HepG2 (cell line): ENCODE data around the gene SHANK3. TPM values are rescaled to one million over a fixed set of nuclear protein-coding genes. Genes with fewer than 3 reads are reported as not detected.

Experiments
- ATAC-seq: fragments of 200-7000 bp; cut with Tn5 transposase; 3 replicates; pipeline ENCODE4 v1.9.1; 2020; ENCODE audit warnings: mild to moderate bottlenecking, moderate library complexity
- BruUV-seq: library from RNA; stranded (reverse); fragments of 400-500 nt; replicated peaks from 2 replicates; lab custom pipeline; 2021; lab: Mats Ljungman, UMichigan
- CTCF ChIA-PET: fragments of 300-600 bp; formaldehyde crosslinking; extraction: SDS; loops from one replicate; lab custom pipeline; 2021; ENCODE audit warnings: low total read pairs, inconsistent platforms, low intra/inter-chr PET ratio; lab: Yijun Ruan, JAX
- POLR2A ChIA-PET: fragments of 350-600 bp; sonication (Branson Sonifier 250); formaldehyde crosslinking; loops from one replicate; lab custom pipeline; 2020; ENCODE audit warnings: antibody characterized with exemption, inconsistent platforms; lab: Yijun Ruan, JAX
- DNase-seq: peaks from one replicate; pipeline ENCODE4 v3.0.0-alpha.2; 2015; ENCODE audit warnings: low spot score
- FAIRE-seq: peaks from 3 replicates; lab custom pipeline; 2011; peaks lifted over from hg19 to GRCh38; lab: Jason Lieb, UNC
- H2AFZ ChIP-seq: one replicate; pipeline ENCODE4 v1.6.1; 2011; ENCODE audit warnings: low read length, inconsistent platforms
- H3K27ac ChIP-seq: fragments of 300-600 bp; 3 replicates; pipeline ENCODE4 v1.8.0; 2011; ENCODE audit warnings: mixed run types, mild to moderate bottlenecking, mixed read lengths, low read length, inconsistent platforms; ENCODE audit not compliant: insufficient read depth; ENCODE audit errors: extremely low read length
- H3K27me3 ChIP-seq, 2 experiments: fragments of 200-600 bp in 1 of 2; 2 replicates in 1 of 2; 3 replicates in 1 of 2; pipeline versions ENCODE4 v1.6.0 to v1.8.0; 2011; ENCODE audit warnings: low read length in 2 of 2, mild to moderate bottlenecking in 2 of 2, moderate library complexity in 2 of 2, inconsistent platforms in 1 of 2; ENCODE audit not compliant: insufficient read depth in 2 of 2, control insufficient read depth in 1 of 2
- H3K36me3 ChIP-seq, 2 experiments: fragments of 200-600 bp in 1 of 2; replicated peaks in 1 of 2; 2 replicates in 1 of 2; 3 replicates in 1 of 2; pipeline versions ENCODE4 v1.5.1 to v1.8.0; 2011; ENCODE audit warnings: low read length in 2 of 2, inconsistent platforms in 1 of 2; ENCODE audit not compliant: insufficient read depth in 2 of 2, control insufficient read depth in 1 of 2
- H3K4me1 ChIP-seq: 2 replicates; pipeline ENCODE4 v1.5.1; 2012; ENCODE audit warnings: low read length, inconsistent platforms; ENCODE audit not compliant: insufficient read depth
- H3K4me2 ChIP-seq: 2 replicates; pipeline ENCODE4 v1.6.0; 2011; ENCODE audit warnings: low read depth, low read length, inconsistent platforms
- H3K4me3 ChIP-seq, 3 experiments: fragments of 200-600 bp in 1 of 3; sonication (generic), shearing (Covaris generic) in 1 of 3; replicated peaks in 1 of 3; 2 replicates each; pipeline ENCODE4 v1.5.1; 2011 to 2016; ENCODE audit warnings: low read length in 3 of 3, inconsistent platforms in 2 of 3, low read depth in 2 of 3, mild to moderate bottlenecking in 2 of 3, control low read depth in 1 of 3, mixed read lengths in 1 of 3; ENCODE audit not compliant: insufficient read depth in 1 of 3
- H3K79me2 ChIP-seq: one replicate; pipeline ENCODE4 v1.6.1; 2011; ENCODE audit warnings: low read length, inconsistent platforms; ENCODE audit not compliant: insufficient read depth
- H3K9ac ChIP-seq: 2 replicates; pipeline ENCODE4 v1.6.0; 2011; ENCODE audit warnings: mild to moderate bottlenecking, low read depth, low read length, inconsistent platforms; ENCODE audit not compliant: insufficient read depth
- H3K9me3 ChIP-seq: 2 replicates; pipeline ENCODE4 v1.5.1; 2012; ENCODE audit warnings: mild to moderate bottlenecking, low read length
- H4K20me1 ChIP-seq: 2 replicates; pipeline ENCODE4 v1.6.0; 2011; ENCODE audit warnings: inconsistent platforms, mild to moderate bottlenecking, low read length, moderate library complexity; ENCODE audit not compliant: insufficient read depth
- KLF6 ChIP-seq: IDR thresholded peaks from 2 replicates; pipeline ENCODE4 v1.8.0; 2016; ENCODE audit warnings: missing biosample characterization, missing genetic modification reagents
- MBD4 ChIP-seq: IDR thresholded peaks from 2 replicates; pipeline ENCODE4 v1.6.1; 2012; ENCODE audit warnings: low read length, inconsistent platforms, borderline replicate concordance
- NFYB ChIP-seq: sonication (generic); formaldehyde crosslinking; IDR thresholded peaks from 2 replicates; pipeline ENCODE4 v1.4.0; 2020; ENCODE audit warnings: missing genetic modification reagents
- NR2F6 ChIP-seq, 2 experiments: IDR thresholded peaks; 2 replicates each; pipeline ENCODE4 v1.6.1; 2016; ENCODE audit warnings: antibody characterized with exemption in 1 of 2, mild to moderate bottlenecking in 1 of 2
- NRL ChIP-seq: sonication (generic); formaldehyde crosslinking; IDR thresholded peaks from 2 replicates; pipeline ENCODE4 v1.5.0; 2020; ENCODE audit warnings: missing genetic modification reagents, mild to moderate bottlenecking, moderate library complexity, borderline replicate concordance
- POLR2A ChIP-seq, 2 experiments: IDR thresholded peaks; 2 replicates each; pipeline ENCODE4 v1.6.1; 2011; ENCODE audit warnings: low read depth in 2 of 2, low read length in 2 of 2, mild to moderate bottlenecking in 1 of 2, moderate library complexity in 1 of 2; ENCODE audit not compliant: insufficient read depth in 1 of 2
- POLR2G ChIP-seq: fragments of 200-400 bp; formaldehyde crosslinking; IDR thresholded peaks from 2 replicates; pipeline ENCODE4 v1.6.1; 2018; ENCODE audit warnings: mild to moderate bottlenecking, low read depth, low read length, moderate library complexity
- TCF7 ChIP-seq: sonication (generic); IDR thresholded peaks from 2 replicates; pipeline ENCODE4 v1.6.1; 2016; ENCODE audit warnings: antibody characterized with exemption, low read depth
- ZNF335 ChIP-seq: sonication (generic); formaldehyde crosslinking; IDR thresholded peaks from 2 replicates; pipeline ENCODE4 v1.4.0; 2020; ENCODE audit warnings: missing genetic modification reagents
- ZNF382 ChIP-seq: sonication (generic); formaldehyde crosslinking; IDR thresholded peaks from 2 replicates; pipeline ENCODE4 v1.5.0; 2020; ENCODE audit warnings: missing genetic modification reagents, mild to moderate bottlenecking, borderline replicate concordance
- ZNF446 ChIP-seq: sonication (generic); formaldehyde crosslinking; IDR thresholded peaks from 2 replicates; pipeline ENCODE4 v1.5.0; 2020; ENCODE audit warnings: mild to moderate bottlenecking, missing genetic modification reagents
- WGBS: methylation state at CpG from one replicate; pipeline ENCODE4 v1.1.6; 2017; ENCODE audit warnings: low lambda C conversion rate; 5-methylcytosine and 5-hydroxymethylcytosine counted together
- in situ Hi-C: cut with HindIII; loops from 2 replicates; pipeline ENCODE4 v1.10.0; 2017; ENCODE audit warnings: low pct_unique_long_range_greater_than_20kb; ENCODE audit not compliant: extremely low pct_ligation_motif_present
- intact Hi-C: fragments of 100-400 bp; cut with micrococcal nuclease; formaldehyde crosslinking; loops from one replicate; pipeline ENCODE4 v1.10.0; 2022; ENCODE audit not compliant: unreplicated experiment
- polyA plus RNA-seq, 8 experiments: library from polyadenylated mRNA; depleted of rRNA in 3 of 8; stranded (reverse) in 7 of 8; unstranded in 1 of 8; fragments of >200 nt; fragmentation: Illumina TruSeq in 4 of 8; extraction: Trizol in 4 of 8; gene quantifications; 2 replicates each; pipeline versions ENCODE4 v1.2.1 to v1.2.3, GENCODE V29; 2011 to 2016; ENCODE audit warnings: low read depth in 4 of 8, missing spikeins in 1 of 8, mixed read lengths in 1 of 8; ENCODE audit not compliant: insufficient read depth in 1 of 8
- total RNA-seq, 5 experiments: library from RNA; depleted of rRNA; stranded (reverse); fragments of >200 nt; fragmentation: Illumina TruSeq; extraction: Trizol; gene quantifications; 2 replicates each; pipeline ENCODE4 v1.2.3, GENCODE V29; 2016; ENCODE audit warnings: low read depth in 1 of 5
- TF ChIP-seq, protein P1 (sequence below): sonication (generic); formaldehyde crosslinking; IDR thresholded peaks from 2 replicates; pipeline ENCODE4 v1.8.1; 2022; ENCODE audit warnings: mild to moderate bottlenecking, missing genetic modification reagents
- TF ChIP-seq, protein P2 (sequence below): sonication (generic); formaldehyde crosslinking; IDR thresholded peaks from 2 replicates; pipeline ENCODE4 v1.5.1; 2020; ENCODE audit warnings: mild to moderate bottlenecking, missing genetic modification reagents, moderate library complexity
- TF ChIP-seq, protein P3 (sequence below): sonication (generic); formaldehyde crosslinking; IDR thresholded peaks from 2 replicates; pipeline ENCODE4 v1.8.1; 2023; ENCODE audit warnings: mild to moderate bottlenecking, missing genetic modification reagents

SHANK3 gene
- total and polyA plus RNA-seq, 2 of the 13 experiments (the other 11 are each of a cell fraction or from before 2014, with no cell fraction given), result 2.9 to 4.6 TPM

DNA sequence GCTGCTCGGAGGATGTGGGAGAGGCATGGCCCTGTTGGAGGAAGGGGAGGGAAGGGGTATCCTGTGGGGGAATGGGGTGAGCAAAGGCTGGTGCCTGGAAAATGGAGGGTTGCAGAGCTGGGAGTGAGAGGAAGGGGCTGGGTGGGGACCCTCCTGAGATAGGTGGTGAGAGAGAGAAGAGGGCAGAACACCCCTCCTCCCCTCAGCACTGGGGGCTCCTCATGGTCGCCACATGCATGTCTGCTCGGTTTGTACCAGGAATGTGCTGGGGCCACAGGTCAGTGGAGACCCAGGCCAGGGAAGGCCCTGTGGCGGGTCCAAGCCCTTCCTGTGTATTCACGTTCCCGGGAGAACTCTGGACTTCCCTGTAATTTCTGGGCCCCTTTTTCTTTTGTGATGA lies 37.6 kb downstream of the SHANK3 start:
- intact Hi-C loops, result no loop called here
- FAIRE-seq, result no peak
- in situ Hi-C loops, result no loop called here
- peaks cover 6 to 13% of the 10 kb centered on the region in 2 experiments for H3K36me3 ChIP-seq
- no peaks in the 10 kb centered on the region for H3K9me3 ChIP-seq
- peak overlapping the region; percentile 21 for H3K27ac ChIP-seq
- H3K4me2 ChIP-seq, result no peak overlapping the region
- WGBS, result 90% methylated on average over 1 of the region's 6 CpGs
- no peaks in the 10 kb centered on the region for H4K20me1 ChIP-seq
- H3K4me3 ChIP-seq, result no peak overlapping the region
- CTCF ChIA-PET, result no interaction called here
- no peaks in the 10 kb centered on the region for H3K79me2 ChIP-seq
- no peak for ATAC-seq
- POLR2A ChIA-PET, result interaction anchor here (1.3 kb wide), 1 partner anchor 70 kb away, joined by 4 read pairs; no protein-coding TSS in a partner anchor
- H3K4me1 ChIP-seq, result peaks cover 13% of the 10 kb centered on the region; the same call in 1 of the 2 replicates
- no peak overlapping the region for H3K9ac ChIP-seq
- H3K27me3 ChIP-seq, result no peaks in the 10 kb centered on the region
- TF ChIP-seq POLR2G (no peak), KLF6 (CRISPR knock-in tag) (no peak), ZNF335 (CRISPR knock-in tag) (no peak)
- TF ChIP-seq, protein P1, sequence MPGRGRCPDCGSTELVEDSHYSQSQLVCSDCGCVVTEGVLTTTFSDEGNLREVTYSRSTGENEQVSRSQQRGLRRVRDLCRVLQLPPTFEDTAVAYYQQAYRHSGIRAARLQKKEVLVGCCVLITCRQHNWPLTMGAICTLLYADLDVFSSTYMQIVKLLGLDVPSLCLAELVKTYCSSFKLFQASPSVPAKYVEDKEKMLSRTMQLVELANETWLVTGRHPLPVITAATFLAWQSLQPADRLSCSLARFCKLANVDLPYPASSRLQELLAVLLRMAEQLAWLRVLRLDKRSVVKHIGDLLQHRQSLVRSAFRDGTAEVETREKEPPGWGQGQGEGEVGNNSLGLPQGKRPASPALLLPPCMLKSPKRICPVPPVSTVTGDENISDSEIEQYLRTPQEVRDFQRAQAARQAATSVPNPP (CRISPR knock-in tag), result no peak
- H2AFZ ChIP-seq, result no peak overlapping the region
- no peak for DNase-seq
- BruUV-seq, result no TSS peak

DNA sequence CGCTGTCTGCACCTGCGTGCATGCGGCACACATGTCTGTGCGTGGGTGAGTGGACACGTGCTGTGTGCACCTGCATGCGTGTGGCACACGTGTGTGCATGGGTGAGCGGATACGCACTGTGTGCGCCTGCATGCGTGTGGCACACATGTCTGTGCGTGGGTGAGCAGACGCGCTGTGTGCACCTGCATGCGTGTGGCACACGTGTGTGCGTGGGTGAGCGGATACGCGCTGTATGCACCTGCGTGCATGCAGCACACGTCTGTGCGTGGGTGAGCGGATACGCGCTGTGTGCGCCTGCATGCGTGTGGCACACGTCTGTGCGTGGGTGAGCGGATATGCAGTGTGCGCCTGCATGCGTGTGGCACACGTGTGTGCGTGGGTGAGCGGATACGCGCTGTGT lies 38.3 kb downstream of the SHANK3 start:
- ChIA-PET POLR2A (no interaction called here), CTCF (no interaction called here)
- in situ Hi-C loops, result no loop called here
- Histone ChIP-seq H3K4me2 (no peak overlapping the region), H3K4me1 (peaks cover 13% of the 10 kb centered on the region; the same call in 1 of the 2 replicates), H3K36me3 (peaks cover 6 to 11% of the 10 kb centered on the region in 2 experiments), H3K79me2 (no peaks in the 10 kb centered on the region), H3K9ac (no peak overlapping the region), H2AFZ (no peak overlapping the region), H3K4me3 (no peak overlapping the region), H4K20me1 (no peaks in the 10 kb centered on the region), H3K27ac (no peak overlapping the region), H3K9me3 (no peaks in the 10 kb centered on the region), H3K27me3 (no peaks in the 10 kb centered on the region)
- no peak for ATAC-seq
- BruUV-seq, result no TSS peak
- intact Hi-C loops, result no loop called here
- no peak for FAIRE-seq
- WGBS, result 96% methylated on average over 37 of the region's 38 CpGs
- no peak for DNase-seq
- TF ChIP-seq MBD4 (no peak), ZNF446 (CRISPR knock-in tag) (no peak), NR2F6 (IDR thresholded peaks at IDR 0.05) (no peak), NR2F6 (CRISPR knock-in tag; IDR thresholded peaks at IDR 0.05) (no peak), NRL (CRISPR knock-in tag) (no peak), POLR2A (IDR thresholded peaks at IDR 0.05; ENCODE audit: insufficient read depth in 1 of 2, low read depth in 2 of 2, low read length in 2 of 2) (peak in 1 of 2 experiments; percentile 24; a peak in 1 of 4 replicates), ZNF382 (CRISPR knock-in tag) (no peak), NFYB (CRISPR knock-in tag) (no peak), TCF7 (no peak)
- TF ChIP-seq, protein P2, sequence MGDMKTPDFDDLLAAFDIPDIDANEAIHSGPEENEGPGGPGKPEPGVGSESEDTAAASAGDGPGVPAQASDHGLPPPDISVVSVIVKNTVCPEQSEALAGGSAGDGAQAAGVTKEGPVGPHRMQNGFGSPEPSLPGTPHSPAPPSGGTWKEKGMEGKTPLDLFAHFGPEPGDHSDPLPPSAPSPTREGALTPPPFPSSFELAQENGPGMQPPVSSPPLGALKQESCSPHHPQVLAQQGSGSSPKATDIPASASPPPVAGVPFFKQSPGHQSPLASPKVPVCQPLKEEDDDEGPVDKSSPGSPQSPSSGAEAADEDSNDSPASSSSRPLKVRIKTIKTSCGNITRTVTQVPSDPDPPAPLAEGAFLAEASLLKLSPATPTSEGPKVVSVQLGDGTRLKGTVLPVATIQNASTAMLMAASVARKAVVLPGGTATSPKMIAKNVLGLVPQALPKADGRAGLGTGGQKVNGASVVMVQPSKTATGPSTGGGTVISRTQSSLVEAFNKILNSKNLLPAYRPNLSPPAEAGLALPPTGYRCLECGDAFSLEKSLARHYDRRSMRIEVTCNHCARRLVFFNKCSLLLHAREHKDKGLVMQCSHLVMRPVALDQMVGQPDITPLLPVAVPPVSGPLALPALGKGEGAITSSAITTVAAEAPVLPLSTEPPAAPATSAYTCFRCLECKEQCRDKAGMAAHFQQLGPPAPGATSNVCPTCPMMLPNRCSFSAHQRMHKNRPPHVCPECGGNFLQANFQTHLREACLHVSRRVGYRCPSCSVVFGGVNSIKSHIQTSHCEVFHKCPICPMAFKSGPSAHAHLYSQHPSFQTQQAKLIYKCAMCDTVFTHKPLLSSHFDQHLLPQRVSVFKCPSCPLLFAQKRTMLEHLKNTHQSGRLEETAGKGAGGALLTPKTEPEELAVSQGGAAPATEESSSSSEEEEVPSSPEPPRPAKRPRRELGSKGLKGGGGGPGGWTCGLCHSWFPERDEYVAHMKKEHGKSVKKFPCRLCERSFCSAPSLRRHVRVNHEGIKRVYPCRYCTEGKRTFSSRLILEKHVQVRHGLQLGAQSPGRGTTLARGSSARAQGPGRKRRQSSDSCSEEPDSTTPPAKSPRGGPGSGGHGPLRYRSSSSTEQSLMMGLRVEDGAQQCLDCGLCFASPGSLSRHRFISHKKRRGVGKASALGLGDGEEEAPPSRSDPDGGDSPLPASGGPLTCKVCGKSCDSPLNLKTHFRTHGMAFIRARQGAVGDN (CRISPR knock-in tag), result no peak
- TF ChIP-seq, protein P3, sequence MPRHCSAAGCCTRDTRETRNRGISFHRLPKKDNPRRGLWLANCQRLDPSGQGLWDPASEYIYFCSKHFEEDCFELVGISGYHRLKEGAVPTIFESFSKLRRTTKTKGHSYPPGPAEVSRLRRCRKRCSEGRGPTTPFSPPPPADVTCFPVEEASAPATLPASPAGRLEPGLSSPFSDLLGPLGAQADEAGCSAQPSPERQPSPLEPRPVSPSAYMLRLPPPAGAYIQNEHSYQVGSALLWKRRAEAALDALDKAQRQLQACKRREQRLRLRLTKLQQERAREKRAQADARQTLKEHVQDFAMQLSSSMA (CRISPR knock-in tag), result no peak
